NT2/D1 (cell line): ENCODE results near the gene ZDHHC7.

Experiments used
- DNase-seq: peaks from one replicate; pipeline ENCODE4 v3.0.0-alpha.2; 2011; ENCODE audit warnings: low read depth, low spot score
- H3K27me3 ChIP-seq: 2 replicates; pipeline ENCODE4 v1.6.0; 2011; ENCODE audit warnings: mild to moderate bottlenecking; ENCODE audit not compliant: insufficient read length, insufficient read depth
- H3K36me3 ChIP-seq: 2 replicates; pipeline ENCODE4 v1.6.1; 2011; ENCODE audit warnings: mild to moderate bottlenecking, low read length, mixed read lengths; ENCODE audit not compliant: insufficient read depth, insufficient read length
- H3K4me1 ChIP-seq: 2 replicates; pipeline ENCODE4 v1.5.1; 2011; ENCODE audit not compliant: insufficient read depth, insufficient read length
- H3K4me3 ChIP-seq: 2 replicates; pipeline ENCODE4 v1.5.1; 2011; ENCODE audit warnings: low read depth; ENCODE audit not compliant: insufficient read length
- H3K9ac ChIP-seq: 2 replicates; pipeline ENCODE4 v1.6.0; 2011; ENCODE audit warnings: low read depth; ENCODE audit not compliant: insufficient read length
- H3K9me3 ChIP-seq: 2 replicates; pipeline ENCODE4 v1.5.1; 2011; ENCODE audit warnings: mild to moderate bottlenecking, low read length; ENCODE audit not compliant: insufficient read depth
- SUZ12 ChIP-seq: IDR thresholded peaks from 2 replicates; pipeline ENCODE4 v1.6.1; 2011; ENCODE audit not compliant: insufficient read length, insufficient read depth; ENCODE audit errors: extremely low read depth
- YY1 ChIP-seq: IDR thresholded peaks from 2 replicates; pipeline ENCODE4 v1.6.1; 2011; ENCODE audit not compliant: insufficient read length, insufficient read depth
- ZNF274 ChIP-seq: IDR thresholded peaks from 2 replicates; pipeline ENCODE4 v1.6.1; 2011; ENCODE audit warnings: mild to moderate bottlenecking, low read depth, low read length

ZDHHC7 gene

GRCh38 chr16:84929421-84930297 is 81.7 kb downstream of the ZDHHC7 start:
- Histone ChIP-seq H3K27me3 (no peaks in the 10 kb centered on the region), H3K4me1 (peaks cover 13% of the 10 kb centered on the region), H3K9me3 (no peaks in the 10 kb centered on the region), H3K9ac (peak overlapping the region; percentile 14), H3K36me3 (no peaks in the 10 kb centered on the region), H3K4me3 (no peak overlapping the region)
- TF ChIP-seq YY1 = no peak
- TF ChIP-seq ZNF274 = no peak
- TF ChIP-seq SUZ12 = no peak
- no peak for DNase-seq

- H3K9ac ChIP-seq = no peak overlapping the region
- H3K27me3 ChIP-seq = no peaks in the 10 kb centered on the region
- no peak overlapping the region for H3K4me3 ChIP-seq
- peaks cover 13% of the 10 kb centered on the region for H3K4me1 ChIP-seq
- H3K36me3 ChIP-seq = no peaks in the 10 kb centered on the region
- DNase-seq = no peak
- no peak for TF ChIP-seq YY1
- TF ChIP-seq SUZ12 = no peak
- no peak for TF ChIP-seq ZNF274
- no peaks in the 10 kb centered on the region for H3K9me3 ChIP-seq
Measured at GRCh38 chr16:84928679-84929420, 82.5 kb downstream of the ZDHHC7 start.

- Histone ChIP-seq H3K9ac (no peak overlapping the region), H3K4me1 (peaks cover 15% of the 10 kb centered on the region), H3K9me3 (no peaks in the 10 kb centered on the region), H3K36me3 (no peaks in the 10 kb centered on the region), H3K4me3 (no peak overlapping the region), H3K27me3 (no peaks in the 10 kb centered on the region)
- TF ChIP-seq SUZ12 (no peak), ZNF274 (no peak), YY1 (no peak)
- no peak for DNase-seq
Measured at GRCh38 chr16:84927621-84928591, 83.4 kb downstream of the ZDHHC7 start.

GRCh38 chr16:84926462-84926861 is 84.9 kb downstream of the ZDHHC7 start:
- no peak for DNase-seq
- TF ChIP-seq YY1 (no peak), SUZ12 (no peak), ZNF274 (no peak)
- H3K36me3 ChIP-seq = no peaks in the 10 kb centered on the region
- H3K4me3 ChIP-seq = no peak overlapping the region
- no peaks in the 10 kb centered on the region for H3K27me3 ChIP-seq
- no peaks in the 10 kb centered on the region for H3K9me3 ChIP-seq
- peaks cover 17% of the 10 kb centered on the region for H3K4me1 ChIP-seq
- H3K9ac ChIP-seq = no peak overlapping the region

- no peak for TF ChIP-seq SUZ12
- no peak for TF ChIP-seq ZNF274
- no peak for TF ChIP-seq YY1
- no peaks in the 10 kb centered on the region for H3K36me3 ChIP-seq
- no peaks in the 10 kb centered on the region for H3K9me3 ChIP-seq
- no peak overlapping the region for H3K4me3 ChIP-seq
- no peak for DNase-seq
- no peaks in the 10 kb centered on the region for H3K27me3 ChIP-seq
- peaks cover 17% of the 10 kb centered on the region for H3K4me1 ChIP-seq
- H3K9ac ChIP-seq = no peak overlapping the region
Measured at GRCh38 chr16:84925773-84926372, 85.5 kb downstream of the ZDHHC7 start.

- Histone ChIP-seq H3K9me3 (no peaks in the 10 kb centered on the region), H3K4me1 (peaks cover 13% of the 10 kb centered on the region), H3K36me3 (no peaks in the 10 kb centered on the region), H3K27me3 (no peaks in the 10 kb centered on the region), H3K4me3 (no peak overlapping the region), H3K9ac (no peak overlapping the region)
- DNase-seq = peak; percentile 23
- TF ChIP-seq YY1 (no peak), SUZ12 (no peak), ZNF274 (no peak)
Measured at GRCh38 chr16:84925092-84925772, 86.1 kb downstream of the ZDHHC7 start.
